ENCODE results near the gene MIA. TPM values are rescaled to one million over a fixed set of nuclear protein-coding genes. Genes with fewer than 3 reads are reported as not detected.
"Not testable (repeated sequence)": the region's sequence is repeated elsewhere in the genome, so short reads cannot be mapped to it uniquely, and the experiment has no call there.

Gene MIA
- total and polyA plus RNA-seq, 2 of the 4 experiments (the other 2 are of a cell fraction), result 0.44 TPM; not detected in 1

DNA sequence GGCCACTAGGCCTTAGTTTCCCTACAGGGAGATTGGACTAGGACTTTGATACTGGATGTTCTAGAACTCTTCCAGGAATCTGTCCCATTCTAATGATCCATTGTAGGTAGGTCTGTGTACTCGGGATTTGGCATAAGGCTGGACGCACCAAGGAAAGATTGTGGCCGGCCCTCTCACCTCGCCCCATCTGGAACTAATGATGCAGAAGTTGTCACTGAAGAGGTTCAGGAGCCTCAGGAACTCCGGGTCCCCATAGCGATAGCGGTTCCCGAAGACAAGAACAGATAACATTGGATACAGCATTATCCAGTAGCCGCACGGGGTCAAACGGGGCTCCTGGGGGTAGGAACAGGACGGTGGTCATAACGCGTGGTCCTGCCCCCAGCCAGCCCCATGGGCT lies 34.8 kb downstream of the MIA start:
- no peak overlapping the region for H2AFZ ChIP-seq (replicated peaks; ENCODE audit: low read length, poor library complexity)

DNA sequence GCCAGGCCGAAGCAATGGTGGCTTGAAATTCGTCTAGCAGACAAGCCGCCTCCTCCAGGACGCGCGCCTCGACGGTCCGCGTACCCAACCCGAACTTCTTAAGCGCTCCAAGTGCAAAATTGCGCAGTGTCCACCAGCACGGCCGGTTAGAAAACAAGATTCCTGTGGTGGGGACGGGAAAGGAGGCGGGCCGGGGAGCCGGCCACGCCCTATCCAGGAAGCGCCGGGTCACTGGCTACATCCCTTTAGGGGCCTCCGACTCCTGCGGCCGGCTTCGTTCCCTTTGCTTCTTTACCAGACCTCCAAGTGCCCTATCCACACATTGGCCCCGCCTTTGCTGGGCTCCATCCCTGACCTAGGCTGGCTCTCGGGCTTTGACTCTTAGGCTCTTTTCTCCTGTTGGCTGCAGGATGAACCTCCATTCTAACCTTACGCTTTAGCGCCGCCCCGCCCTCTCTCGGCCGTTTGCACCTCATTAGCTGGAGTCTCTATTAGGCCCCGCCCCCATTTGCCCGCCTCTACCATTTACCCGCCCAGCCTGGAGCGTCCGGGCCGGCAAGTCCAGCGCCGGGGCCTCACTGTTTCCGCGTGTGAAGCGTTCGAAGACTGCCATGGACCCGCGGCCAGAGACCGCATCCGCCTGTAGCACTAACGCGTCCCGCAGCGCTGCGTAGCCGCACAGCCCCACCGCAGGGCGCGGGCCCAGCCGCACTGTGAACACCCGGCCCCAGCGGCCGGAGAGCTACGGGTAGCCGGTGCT lies 35.5 kb downstream of the MIA start:
- intact Hi-C loops (cut with micrococcal nuclease); H3K9ac ChIP-seq (ENCODE audit: low read depth, low read length); dilution Hi-C loops (cut with HindIII; ENCODE audit: low sequenced_read_pairs, unreplicated experiment); H3K9me3 ChIP-seq (ENCODE audit: control insufficient read depth, insufficient read depth, low read length); H2AK9ac ChIP-seq (replicated peaks; ENCODE audit: low read depth, low read length, poor library complexity); H2BK15ac ChIP-seq (ENCODE audit: low read depth, low read length); H3K23ac ChIP-seq (ENCODE audit: low read depth, low read length); H2BK5ac ChIP-seq (ENCODE audit: low read depth, low read length, poor library complexity, severe bottlenecking); H2BK20ac ChIP-seq (ENCODE audit: low read depth, low read length); H3K18ac ChIP-seq (ENCODE audit: low read depth, low read length); H3K56ac ChIP-seq (ENCODE audit: extremely low read depth, insufficient read depth, low read length); H4K91ac ChIP-seq (ENCODE audit: insufficient read depth, low read depth, low read length); in situ Hi-C loops (cut with MboI; ENCODE audit: low sequenced_read_pairs); H3K27me3 ChIP-seq (ENCODE audit: control insufficient read depth, insufficient read depth, low read length); H2BK120ac ChIP-seq (ENCODE audit: low read depth, low read length); H2AK5ac ChIP-seq (ENCODE audit: low read depth, low read length); H3K9me1 ChIP-seq (ENCODE audit: insufficient read depth, low read length); H3K14ac ChIP-seq (replicated peaks; ENCODE audit: low read depth, low read length); CTCF ChIA-PET; BruUV-seq (replicated peaks); H4K5ac ChIP-seq (ENCODE audit: low read depth, low read length): not testable (repeated sequence)
- Histone ChIP-seq H4K20me1 (ENCODE audit: insufficient read depth, low read length) (peaks cover 39% of the 10 kb centered on the region), H3K4ac (ENCODE audit: low read depth, low read length) (peak overlapping the region; percentile 81; the same call in 1 of the 2 replicates), H3K4me3 (ENCODE audit: insufficient read depth, low read depth, low read length) (peak overlapping the region; percentile 27), H3K4me2 (ENCODE audit: low read depth, low read length) (peak overlapping the region; percentile 30), H3K36me3 (ENCODE audit: control insufficient read depth, insufficient read depth, low read length) (peaks cover 29% of the 10 kb centered on the region; the same call in 1 of the 2 replicates), H4K8ac (ENCODE audit: low read depth in 2 of 2, low read length in 2 of 2) (peak overlapping the region; percentile 61 to 79; a peak in 1 of 4 replicates), H2AFZ (replicated peaks; ENCODE audit: low read length, poor library complexity) (peak overlapping the region; percentile 93), H3K4me1 (ENCODE audit: control insufficient read depth, insufficient read depth, low read length) (peaks cover 12% of the 10 kb centered on the region), H3K79me1 (ENCODE audit: low read depth in 1 of 2, low read length in 2 of 2) (peaks cover 21 to 49% of the 10 kb centered on the region in 2 experiments), H3K27ac (ENCODE audit: insufficient read depth, low read length) (peak overlapping the region; percentile 32; the same call in 1 of the 2 replicates)
- WGBS, 2 experiments (ENCODE audit: extremely low coverage in 2 of 2, insufficient read length in 1 of 2), result no CpG with 5 or more reads among the region's 65 CpGs
- peak; percentile 87 for ATAC-seq (ENCODE audit: low read depth)
- POLR2A ChIA-PET (ENCODE audit: unreplicated experiment), result interaction anchor here (0.6 kb wide), 1 partner anchor 8 kb away, joined by 4 read pairs; no protein-coding TSS in a partner anchor
- peak; percentile 61 for DNase-seq

More for the DNA sequence above, 34.8 kb downstream of the MIA start:
- Histone ChIP-seq H4K91ac (ENCODE audit: insufficient read depth, low read depth, low read length) (no peak overlapping the region), H3K4me2 (ENCODE audit: low read depth, low read length) (peak overlapping the region; percentile 10; the same call in 1 of the 2 replicates), H2BK20ac (ENCODE audit: low read depth, low read length) (no peak overlapping the region), H3K9me1 (ENCODE audit: insufficient read depth, low read length) (peaks cover 7% of the 10 kb centered on the region), H3K27ac (ENCODE audit: insufficient read depth, low read length) (peak overlapping the region; percentile 7; the same call in 1 of the 2 replicates), H3K9me3 (ENCODE audit: control insufficient read depth, insufficient read depth, low read length) (no peaks in the 10 kb centered on the region), H3K4me3 (ENCODE audit: insufficient read depth, low read depth, low read length) (no peak overlapping the region), H3K9ac (ENCODE audit: low read depth, low read length) (no peak overlapping the region), H2BK5ac (ENCODE audit: low read depth, low read length, poor library complexity, severe bottlenecking) (no peak overlapping the region), H3K23ac (ENCODE audit: low read depth, low read length) (peak overlapping the region; percentile 42; the same call in 1 of the 2 replicates), H2AK5ac (ENCODE audit: low read depth, low read length) (0 out of 2 replicates have a peak overlapping the region, but pooled peaks have one; percentile 4), H3K4ac (ENCODE audit: low read depth, low read length) (peak overlapping the region; percentile 22; the same call in 1 of the 2 replicates), H2BK15ac (ENCODE audit: low read depth, low read length) (no peak overlapping the region), H3K56ac (ENCODE audit: extremely low read depth, insufficient read depth, low read length) (no peak overlapping the region), H3K14ac (replicated peaks; ENCODE audit: low read depth, low read length) (no peak overlapping the region), H3K18ac (ENCODE audit: low read depth, low read length) (no peak overlapping the region), H4K5ac (ENCODE audit: low read depth, low read length) (no peak overlapping the region), H3K79me1 (ENCODE audit: low read depth in 1 of 2, low read length in 2 of 2) (peaks cover 24 to 56% of the 10 kb centered on the region in 2 experiments), H3K4me1 (ENCODE audit: control insufficient read depth, insufficient read depth, low read length) (peaks cover 12% of the 10 kb centered on the region), H3K27me3 (ENCODE audit: control insufficient read depth, insufficient read depth, low read length) (no peaks in the 10 kb centered on the region), H4K20me1 (ENCODE audit: insufficient read depth, low read length) (peaks cover 46% of the 10 kb centered on the region), H4K8ac (ENCODE audit: low read depth in 2 of 2, low read length in 2 of 2) (no peak overlapping the region; a peak in 1 of 4 replicates), H3K36me3 (ENCODE audit: control insufficient read depth, insufficient read depth, low read length) (peaks cover 35% of the 10 kb centered on the region), H2AK9ac (replicated peaks; ENCODE audit: low read depth, low read length, poor library complexity) (no peak overlapping the region), H2BK120ac (ENCODE audit: low read depth, low read length) (no peak overlapping the region)
- in situ Hi-C loops (cut with MboI; ENCODE audit: low sequenced_read_pairs), result no loop called here
- TF ChIP-seq POLR2A (IDR thresholded peaks at IDR 0.05; ENCODE audit: low read depth, low read length), result no peak; the same call in 1 of the 2 replicates
- no peak for TF ChIP-seq RFX5 (IDR thresholded peaks at IDR 0.05; ENCODE audit: low read depth, low read length)
- no peak for TF ChIP-seq FOS (IDR thresholded peaks at IDR 0.05; ENCODE audit: low read depth, low read length)
- TF ChIP-seq MAZ (IDR thresholded peaks at IDR 0.05; ENCODE audit: borderline replicate concordance, low read depth, low read length), result no peak
- ATAC-seq (ENCODE audit: low read depth), result no peak
- ChIA-PET POLR2A (ENCODE audit: unreplicated experiment) (no interaction called here), CTCF (no interaction called here)
- intact Hi-C loops (cut with micrococcal nuclease), result no loop called here
- DNase-seq, result no peak
- BruUV-seq (replicated peaks), result no TSS peak
- WGBS, 2 experiments (ENCODE audit: extremely low coverage in 2 of 2, insufficient read length in 1 of 2), result no CpG with 5 or more reads among the region's 14 CpGs
- dilution Hi-C loops (cut with HindIII; ENCODE audit: low sequenced_read_pairs, unreplicated experiment), result no loop called here
